ENCODE data around the gene NKG7. TPM values are rescaled to one million over a fixed set of nuclear protein-coding genes. Genes with fewer than 3 reads are reported as not detected.
A peak's percentile ranks its signal among the peaks of the same experiment; 100 is the strongest.

The NKG7 gene
- total RNA-seq, 4 donors from 2014 or later: not detected

DNA sequence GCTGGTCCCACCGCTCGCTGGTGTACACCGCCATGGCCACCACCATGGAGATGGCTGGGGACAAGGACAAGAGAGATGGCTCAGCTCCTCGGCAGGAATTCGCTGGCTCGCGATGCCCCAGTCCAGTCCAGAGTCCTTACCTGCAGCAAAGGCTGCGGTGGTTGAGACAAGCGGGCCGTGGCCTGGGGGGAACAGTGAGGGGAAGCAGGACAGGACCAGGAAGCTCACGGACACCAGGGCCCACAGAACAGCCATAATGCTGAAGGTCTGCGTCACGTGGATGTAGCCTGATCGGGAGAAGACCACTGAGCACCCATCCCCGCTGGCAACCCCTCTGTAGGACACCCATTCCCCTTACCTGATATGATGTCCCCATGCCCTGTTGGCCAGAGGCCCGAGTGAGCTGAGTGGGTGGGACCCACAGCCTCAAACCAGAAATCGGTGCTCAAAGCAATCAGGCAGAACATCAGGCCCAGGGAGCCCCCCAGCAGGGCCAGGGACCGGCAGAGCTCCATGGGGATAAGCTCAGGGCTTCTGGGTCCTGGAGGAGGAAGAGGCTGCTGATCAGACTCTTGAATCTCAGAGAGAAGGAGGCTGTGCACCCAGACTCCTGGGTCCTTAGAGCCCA lies 319 bp downstream of the NKG7 start:
- H3K27ac ChIP-seq: no peak overlapping the region
- no peak overlapping the region for H3K4me3 ChIP-seq
- no peaks in the 10 kb centered on the region for H3K9me3 ChIP-seq
- TF ChIP-seq POLR2AphosphoS5 (IDR thresholded peaks at IDR 0.05) (no peak), EP300 (IDR thresholded peaks at IDR 0.05) (no peak), POLR2A (IDR thresholded peaks at IDR 0.05) (no peak)
- TF ChIP-seq, protein P1, sequence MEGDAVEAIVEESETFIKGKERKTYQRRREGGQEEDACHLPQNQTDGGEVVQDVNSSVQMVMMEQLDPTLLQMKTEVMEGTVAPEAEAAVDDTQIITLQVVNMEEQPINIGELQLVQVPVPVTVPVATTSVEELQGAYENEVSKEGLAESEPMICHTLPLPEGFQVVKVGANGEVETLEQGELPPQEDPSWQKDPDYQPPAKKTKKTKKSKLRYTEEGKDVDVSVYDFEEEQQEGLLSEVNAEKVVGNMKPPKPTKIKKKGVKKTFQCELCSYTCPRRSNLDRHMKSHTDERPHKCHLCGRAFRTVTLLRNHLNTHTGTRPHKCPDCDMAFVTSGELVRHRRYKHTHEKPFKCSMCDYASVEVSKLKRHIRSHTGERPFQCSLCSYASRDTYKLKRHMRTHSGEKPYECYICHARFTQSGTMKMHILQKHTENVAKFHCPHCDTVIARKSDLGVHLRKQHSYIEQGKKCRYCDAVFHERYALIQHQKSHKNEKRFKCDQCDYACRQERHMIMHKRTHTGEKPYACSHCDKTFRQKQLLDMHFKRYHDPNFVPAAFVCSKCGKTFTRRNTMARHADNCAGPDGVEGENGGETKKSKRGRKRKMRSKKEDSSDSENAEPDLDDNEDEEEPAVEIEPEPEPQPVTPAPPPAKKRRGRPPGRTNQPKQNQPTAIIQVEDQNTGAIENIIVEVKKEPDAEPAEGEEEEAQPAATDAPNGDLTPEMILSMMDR (IDR thresholded peaks at IDR 0.05): no peak
- no peak for DNase-seq (ENCODE audit: low spot score in 2 of 2)
- peaks cover 9% of the 10 kb centered on the region for H3K4me1 ChIP-seq
- 86% methylated on average over 14 of the region's 18 CpGs for WGBS
- H3K27me3 ChIP-seq: no peaks in the 10 kb centered on the region
- no peaks in the 10 kb centered on the region for H3K36me3 ChIP-seq

DNA sequence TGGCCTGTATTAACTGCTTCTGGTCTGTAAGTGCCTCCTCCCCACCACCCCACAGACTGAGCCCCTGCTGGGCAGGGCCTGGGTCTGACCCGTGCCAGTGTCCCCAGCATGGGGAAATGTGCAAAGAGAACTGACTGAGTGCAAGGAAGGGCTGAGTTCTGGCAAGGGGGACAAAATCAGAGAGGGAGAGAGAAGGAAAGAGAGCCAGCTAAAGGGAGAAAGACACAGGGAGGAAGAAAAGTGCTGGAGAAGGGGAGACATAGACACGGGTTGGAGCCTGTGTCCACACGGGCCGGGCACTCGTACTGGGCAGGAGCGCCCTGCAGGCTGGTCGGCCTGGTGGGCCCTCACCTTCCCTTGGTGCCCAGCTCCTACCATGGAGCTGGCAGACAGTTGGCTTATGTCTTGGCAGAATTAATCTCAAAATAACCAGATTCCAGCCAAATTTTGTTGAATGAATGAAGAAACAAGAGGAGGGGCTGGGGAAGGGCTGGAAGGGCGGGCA lies 1.2 kb downstream of the NKG7 start:
- no peaks in the 10 kb centered on the region for H3K9me3 ChIP-seq
- H3K27me3 ChIP-seq: no peaks in the 10 kb centered on the region
- H3K27ac ChIP-seq: no peak overlapping the region
- no peaks in the 10 kb centered on the region for H3K36me3 ChIP-seq
- no peak overlapping the region for H3K4me3 ChIP-seq
- H3K4me1 ChIP-seq: peaks cover 14% of the 10 kb centered on the region
- TF ChIP-seq POLR2AphosphoS5 (IDR thresholded peaks at IDR 0.05) (no peak), EP300 (IDR thresholded peaks at IDR 0.05) (no peak), POLR2A (IDR thresholded peaks at IDR 0.05) (no peak)
- TF ChIP-seq, protein P1 (IDR thresholded peaks at IDR 0.05): no peak
- DNase-seq (ENCODE audit: low spot score in 2 of 2): no peak
- WGBS: 73% methylated on average over 8 of the region's 8 CpGs

DNA sequence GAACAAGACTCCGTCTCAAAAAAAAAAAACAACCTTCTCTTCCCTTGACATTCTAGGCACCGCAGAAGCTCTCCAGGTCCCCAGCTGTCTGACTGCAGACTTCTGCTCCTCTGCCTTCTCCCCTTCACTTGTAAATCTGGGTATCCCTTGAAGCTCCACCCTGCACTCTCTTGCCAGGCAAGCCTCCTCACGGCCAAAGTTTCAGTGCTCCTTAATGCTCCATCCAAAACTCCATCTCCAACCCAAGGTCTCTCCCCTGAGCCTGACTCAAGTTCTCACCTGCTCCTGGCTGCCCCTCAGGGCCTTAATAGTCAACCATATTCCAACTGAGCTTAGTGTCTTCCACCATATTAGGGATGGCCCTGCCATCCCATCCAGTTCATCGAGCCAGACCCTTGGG lies 2.2 kb downstream of the NKG7 start:
- Histone ChIP-seq H3K4me1 (peaks cover 20% of the 10 kb centered on the region), H3K36me3 (no peaks in the 10 kb centered on the region), H3K27ac (no peak overlapping the region), H3K9me3 (no peaks in the 10 kb centered on the region), H3K4me3 (no peak overlapping the region), H3K27me3 (no peaks in the 10 kb centered on the region)
- no peak for DNase-seq (ENCODE audit: low spot score in 2 of 2)
- WGBS: 52% methylated on average over 4 of the region's 4 CpGs
- TF ChIP-seq EP300 (IDR thresholded peaks at IDR 0.05): no peak

DNA sequence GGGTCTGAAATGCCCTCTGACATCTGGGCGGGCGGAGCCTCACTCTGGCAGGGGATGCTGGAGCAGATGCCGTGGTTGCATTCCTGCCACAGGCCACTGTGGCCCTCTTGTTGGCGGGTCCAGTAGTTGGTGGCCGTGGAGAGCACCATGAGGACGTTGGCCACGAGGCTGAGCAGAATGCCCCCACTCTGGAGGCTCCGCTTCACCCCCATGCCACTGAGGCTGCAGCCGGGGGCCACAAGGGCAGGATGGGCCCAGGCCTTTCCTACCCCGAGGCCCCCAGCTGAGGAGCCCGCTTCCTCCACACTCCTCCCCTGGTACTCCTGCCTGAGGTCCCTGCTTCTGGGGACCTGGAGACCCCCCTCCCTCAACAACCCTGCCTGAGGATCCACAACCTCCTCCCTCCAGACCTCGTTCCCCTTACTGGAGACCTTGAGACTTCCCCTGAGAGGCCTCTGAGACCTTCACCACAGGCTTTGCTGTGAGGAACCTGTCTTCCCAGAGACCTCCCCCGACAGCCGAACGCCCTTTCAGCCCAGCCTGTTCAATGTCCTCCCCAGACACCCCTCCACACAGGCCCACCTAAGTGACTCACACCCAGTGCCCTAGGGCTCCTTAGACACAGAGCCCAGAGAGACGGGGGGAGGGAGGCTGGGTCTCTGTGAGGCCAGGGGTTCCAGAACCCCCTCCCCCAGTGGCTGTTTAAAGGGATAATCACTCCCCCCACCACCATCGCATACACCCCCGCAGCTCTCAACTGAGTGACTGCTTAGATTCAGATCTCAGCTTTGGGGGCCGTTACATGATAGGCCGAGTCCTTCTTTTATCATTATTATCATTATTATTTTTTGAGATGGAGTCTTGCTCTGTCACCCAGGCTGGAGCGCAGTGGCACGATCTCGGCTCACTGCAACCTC lies 3.8 kb downstream of the NKG7 start, which contains the start of gene CLDND2:
Gene CLDND2, minus strand, starts transcription at position 638 of the 917 bp plus-strand sequence. Its CDS starts 426 bp downstream, at position 212.
- Histone ChIP-seq H3K27ac (peak within 1 kb of the TSS; percentile 93), H3K4me3 (peak within 1 kb of the TSS; percentile 81), H3K4me1 (peaks cover 36% of the 10 kb centered on the region), H3K9me3 (no peaks in the 10 kb centered on the region), H3K27me3 (no peaks in the 10 kb centered on the region), H3K36me3 (no peaks in the 10 kb centered on the region)
- 72% methylated on average over 17 of the region's 23 CpGs for WGBS
- TF ChIP-seq POLR2A (IDR thresholded peaks at IDR 0.05) (no peak), POLR2AphosphoS5 (IDR thresholded peaks at IDR 0.05) (no peak), EP300 (IDR thresholded peaks at IDR 0.05) (no peak)
- TF ChIP-seq, protein P1 (IDR thresholded peaks at IDR 0.05): no peak
- DNase-seq (ENCODE audit: low spot score in 2 of 2): no peak

DNA sequence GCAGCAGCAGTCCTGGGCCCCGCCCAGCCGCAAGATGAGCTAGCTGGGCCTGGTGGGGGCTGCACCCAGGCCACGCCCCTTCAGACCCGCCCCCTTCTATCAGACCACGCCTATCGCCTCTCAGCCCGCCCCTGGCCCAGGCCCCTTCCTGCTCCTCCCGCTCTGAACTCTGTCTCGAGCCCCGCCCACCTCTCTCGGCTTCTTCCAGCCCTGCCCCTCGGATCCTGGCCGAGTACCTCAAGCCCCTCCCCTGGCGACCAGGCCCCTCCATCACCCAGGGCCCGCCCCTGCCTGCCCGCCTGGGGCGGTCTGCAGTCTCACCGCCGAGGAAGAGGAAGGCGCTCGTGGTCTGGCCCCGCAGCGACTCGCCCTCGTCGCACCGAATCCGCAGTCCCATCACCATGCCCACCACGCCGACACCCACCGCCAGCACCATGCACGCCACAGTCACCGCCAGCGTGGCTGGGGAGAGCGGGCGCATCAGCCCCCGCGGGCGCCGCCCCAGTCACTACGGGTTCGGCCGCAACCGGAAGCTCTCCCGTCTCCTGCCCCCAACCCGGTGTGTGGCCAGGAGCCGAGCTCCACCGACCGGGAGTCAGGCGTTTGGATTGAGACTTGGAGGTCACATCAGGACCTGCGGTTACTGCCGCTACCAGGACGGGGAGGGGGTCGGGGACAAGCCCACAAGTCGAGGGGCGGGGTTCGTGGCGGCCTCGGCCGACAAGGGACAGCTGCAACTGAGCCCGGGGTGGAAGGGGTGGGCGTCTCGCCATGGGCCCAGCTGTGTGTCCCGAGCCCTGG lies 4.7 kb downstream of the NKG7 start:
- DNase-seq (ENCODE audit: low spot score in 2 of 2): peak; percentile 100
- WGBS: 0% methylated on average over 14 of the region's 64 CpGs
- peak in 1 of 3 donors; percentile 12 for TF ChIP-seq POLR2AphosphoS5 (IDR thresholded peaks at IDR 0.05)
- TF ChIP-seq, protein P1 (IDR thresholded peaks at IDR 0.05): no peak
- Histone ChIP-seq H3K36me3 (no peaks in the 10 kb centered on the region), H3K27ac (peak overlapping the region; percentile 93), H3K4me1 (peaks cover 37% of the 10 kb centered on the region), H3K27me3 (no peaks in the 10 kb centered on the region), H3K9me3 (no peaks in the 10 kb centered on the region), H3K4me3 (peak overlapping the region; percentile 81)

All from suprapubic skin (tissue), 4 donors.